ENCODE data around the gene CNIH2. TPM values are rescaled to one million over a fixed set of nuclear protein-coding genes. Genes with fewer than 3 reads are reported as not detected.

CNIH2 gene
- total and polyA plus RNA-seq, 2 of the 13 experiments (the other 11 are each of a cell fraction or from before 2014, with no cell fraction given): 0.60 to 0.69 TPM

GRCh38 chr11:66235141-66235540 is 42.8 kb upstream of the CNIH2 start:
- Histone ChIP-seq H3K4me2 (ENCODE audit: low read depth, low read length) (no peak overlapping the region), H3K27me3 (ENCODE audit: control insufficient read depth in 1 of 2, insufficient read depth in 2 of 2, low read length in 2 of 2) (no peaks in the 10 kb centered on the region), H3K79me2 (ENCODE audit: insufficient read depth, low read length) (no peaks in the 10 kb centered on the region), H2AFZ (ENCODE audit: low read length) (no peak overlapping the region), H3K4me1 (ENCODE audit: insufficient read depth, low read length) (no peaks in the 10 kb centered on the region), H3K27ac (ENCODE audit: extremely low read length, insufficient read depth, low read length) (no peak overlapping the region), H3K9me3 (ENCODE audit: low read length) (no peaks in the 10 kb centered on the region), H4K20me1 (ENCODE audit: insufficient read depth, low read length) (no peaks in the 10 kb centered on the region), H3K9ac (ENCODE audit: insufficient read depth, low read depth, low read length) (no peak overlapping the region), H3K4me3 (replicated peaks in 1 of 3; ENCODE audit: insufficient read depth in 1 of 3, low read depth in 2 of 3, low read length in 3 of 3) (no peak overlapping the region), H3K36me3 (replicated peaks in 1 of 2; ENCODE audit: control insufficient read depth in 1 of 2, insufficient read depth in 2 of 2, low read length in 2 of 2) (peaks cover 6 to 19% of the 10 kb centered on the region in 2 experiments; a peak in 4 of 5 replicates)
- ATAC-seq (no peak), FAIRE-seq (no peak), DNase-seq (ENCODE audit: low spot score) (no peak)
- in situ Hi-C loops (cut with HindIII; ENCODE audit: extremely low pct_ligation_motif_present, low pct_unique_long_range_greater_than_20kb) (no loop called here), intact Hi-C loops (cut with micrococcal nuclease; ENCODE audit: unreplicated experiment) (no loop called here)
- 94% methylated on average over 6 of the region's 11 CpGs for WGBS (ENCODE audit: low lambda C conversion rate)
- no peak for TF ChIP-seq RFXAP (CRISPR knock-in tag; IDR thresholded peaks at IDR 0.05; ENCODE audit: borderline replicate concordance)
- no peak for TF ChIP-seq ZMYM3 (CRISPR knock-in tag; IDR thresholded peaks at IDR 0.05)
- TF ChIP-seq GABPA (IDR thresholded peaks at IDR 0.05; ENCODE audit: low read depth, low read length): no peak
- no peak for TF ChIP-seq GABPA (CRISPR knock-in tag; IDR thresholded peaks at IDR 0.05; ENCODE audit: low read depth)
- no peak for TF ChIP-seq SP2 (CRISPR knock-in tag; IDR thresholded peaks at IDR 0.05)
- no peak for TF ChIP-seq NFE2 (CRISPR knock-in tag; IDR thresholded peaks at IDR 0.05)
- TF ChIP-seq NFE2L2 (IDR thresholded peaks at IDR 0.05; ENCODE audit: low read length): no peak
- TF ChIP-seq SMAD3 (CRISPR knock-in tag; IDR thresholded peaks at IDR 0.05): no peak
- TF ChIP-seq ZNF569 (CRISPR knock-in tag; IDR thresholded peaks at IDR 0.05; ENCODE audit: borderline replicate concordance): no peak
- TF ChIP-seq, protein P1, sequence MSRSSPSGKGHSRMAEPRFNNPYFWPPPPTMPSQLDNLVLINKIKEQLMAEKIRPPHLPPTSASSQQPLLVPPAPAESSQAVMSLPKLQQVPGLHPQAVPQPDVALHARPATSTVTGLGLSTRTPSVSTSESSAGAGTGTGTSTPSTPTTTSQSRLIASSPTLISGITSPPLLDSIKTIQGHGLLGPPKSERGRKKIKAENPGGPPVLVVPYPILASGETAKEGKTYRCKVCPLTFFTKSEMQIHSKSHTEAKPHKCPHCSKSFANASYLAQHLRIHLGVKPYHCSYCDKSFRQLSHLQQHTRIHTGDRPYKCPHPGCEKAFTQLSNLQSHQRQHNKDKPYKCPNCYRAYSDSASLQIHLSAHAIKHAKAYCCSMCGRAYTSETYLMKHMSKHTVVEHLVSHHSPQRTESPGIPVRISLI (CRISPR knock-in tag; IDR thresholded peaks at IDR 0.05; ENCODE audit: borderline replicate concordance): no peak
- TF ChIP-seq ZSCAN31 (CRISPR knock-in tag; IDR thresholded peaks at IDR 0.05; ENCODE audit: low read depth): no peak
- TF ChIP-seq ZNF296 (CRISPR knock-in tag; conservative IDR thresholded peaks at IDR 0.05): no peak
- no peak for TF ChIP-seq ZNF121 (CRISPR knock-in tag; IDR thresholded peaks at IDR 0.05)
- CTCF ChIA-PET (ENCODE audit: low intra/inter-chr PET ratio, low total read pairs): no interaction called here
- POLR2A ChIA-PET: no interaction called here
- no TSS peak for BruUV-seq (replicated peaks)

All from HepG2 (cell line).